ENCODE data around the gene WDR5B. TPM values are rescaled to one million over a fixed set of nuclear protein-coding genes. Genes with fewer than 3 reads are reported as not detected.

The WDR5B gene
- total RNA-seq, 1 donor from 2014 or later = 6.7 TPM

DNA sequence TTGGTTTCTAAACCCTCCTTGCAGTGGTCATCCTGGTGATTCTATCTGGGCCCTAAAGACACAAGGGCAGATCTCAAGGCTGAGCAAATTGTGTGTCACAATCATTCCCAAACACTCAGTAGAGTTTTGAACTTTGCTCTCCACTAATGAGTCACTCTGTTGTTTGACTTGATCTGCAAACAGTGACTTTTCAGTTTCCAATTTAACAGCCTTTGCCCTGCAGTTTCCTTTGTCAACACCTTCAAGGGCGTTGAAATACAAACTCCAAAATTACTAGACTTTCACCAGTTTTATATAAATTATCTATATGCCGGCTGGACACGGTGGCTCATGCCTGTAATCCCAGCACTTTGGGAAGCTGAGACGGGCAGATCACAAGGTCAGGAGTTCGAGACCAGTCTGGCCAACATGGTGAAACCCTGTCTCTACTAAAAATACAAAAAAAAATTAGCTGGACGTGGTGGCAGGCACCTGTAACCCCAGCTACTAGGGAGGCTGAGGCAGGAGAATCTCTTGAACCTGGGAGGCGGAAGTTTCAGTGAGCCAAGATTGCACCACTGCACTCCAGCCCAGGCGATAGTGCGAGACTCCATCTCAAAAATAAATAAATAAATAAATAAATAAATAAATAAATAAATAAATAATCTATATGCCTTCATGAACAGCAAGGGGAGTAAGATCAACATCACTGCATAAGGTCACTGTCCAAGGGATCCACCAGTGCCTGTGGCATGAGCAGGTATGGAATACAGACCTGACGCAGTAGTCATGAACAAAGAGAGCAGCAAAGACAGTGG is 50.1 kb downstream of the WDR5B start:
- peak; percentile 93 for DNase-seq (ENCODE audit: low read depth)

DNA sequence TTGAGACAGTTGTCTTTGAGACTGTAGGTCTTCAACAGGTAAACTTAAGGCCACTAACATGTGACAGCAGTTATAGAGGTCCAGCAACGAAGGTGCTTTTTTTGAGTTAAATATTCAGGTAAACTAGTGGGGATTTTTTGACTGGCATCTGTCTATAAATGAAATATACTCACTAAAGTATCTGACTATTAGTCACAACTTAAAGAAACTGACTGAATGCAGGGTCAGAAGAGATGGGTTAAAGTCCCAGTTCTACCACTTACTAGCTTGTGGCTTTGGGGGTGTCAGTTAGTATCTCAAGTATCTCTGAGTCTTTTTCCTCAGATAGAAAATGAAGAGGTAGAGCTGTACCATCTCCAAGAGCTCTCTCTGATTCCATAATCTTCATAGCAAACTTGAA is 50.8 kb downstream of the WDR5B start:
- DNase-seq (ENCODE audit: low read depth) = no peak

DNA sequence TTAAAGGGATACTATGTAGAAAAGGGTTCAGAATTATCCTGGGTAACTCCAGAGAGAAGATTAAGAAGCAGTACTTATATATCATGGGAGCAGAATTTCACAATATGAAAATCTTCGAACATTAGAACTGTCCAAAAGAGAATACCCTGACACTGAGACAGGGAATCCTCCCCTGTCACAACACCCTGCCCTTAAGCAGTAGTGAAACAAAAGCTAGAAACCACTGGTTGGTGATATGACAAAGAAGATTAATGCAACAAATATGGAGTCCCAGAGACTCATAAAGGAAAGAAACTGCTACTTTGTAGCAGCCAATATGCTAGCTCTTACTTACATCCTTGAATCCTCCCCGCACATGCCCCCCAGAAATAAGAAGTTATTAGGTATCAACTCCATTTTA is 51.4 kb downstream of the WDR5B start:
- no peak for DNase-seq (ENCODE audit: low read depth)

Other genes starting within 250 kb of the WDR5B start
- gene CASR, start 232.4 kb downstream of the WDR5B start, total RNA-seq = 3.2 TPM in 1 of 2 replicates, not detected in the other
- not detected in 2 replicates for gene CSTA, start 90.8 kb downstream of the WDR5B start, total RNA-seq
- gene MIX23, start 32.8 kb downstream of the WDR5B start, total RNA-seq = 45.8 and 63.6 TPM in 2 replicates
- gene FAM162A, start 31.9 kb downstream of the WDR5B start, total RNA-seq = 14.1 and 53.6 TPM in 2 replicates
- gene KPNA1, start 98.9 kb upstream of the WDR5B start, total RNA-seq = 29.5 and 61.3 TPM in 2 replicates
- gene PARP9, start 148.2 kb upstream of the WDR5B start, total RNA-seq = 39.8 and 41.5 TPM in 2 replicates
- 39.1 and 55.1 TPM in 2 replicates for gene DTX3L, start 148.3 kb upstream of the WDR5B start, total RNA-seq
- gene PARP15, start 161.6 kb upstream of the WDR5B start, total RNA-seq = 0.20 TPM in 1 of 2 replicates, not detected in the other